ENCODE measurements around the gene TOX3.

The TOX3 gene

GRCh38 chr16:52547004-52547833 is at the start of gene TOX3:
TOX3 (minus strand) TSS chr16:52547143; CDS start chr16:52546723, 420 bp downstream.
- no peak for DNase-seq

GRCh38 chr16:52592778-52593177 is 45.8 kb upstream of the TOX3 start:
- DNase-seq: no peak

- DNase-seq: no peak
Observed at GRCh38 chr16:52591934-52592592, 45.1 kb upstream of the TOX3 start.

GRCh38 chr16:52591471-52591870 is 44.5 kb upstream of the TOX3 start:
- no peak for DNase-seq

- DNase-seq: no peak
Observed at GRCh38 chr16:52586159-52586558, 39.2 kb upstream of the TOX3 start.

- DNase-seq: no peak
Observed at GRCh38 chr16:52584354-52585320, 37.7 kb upstream of the TOX3 start.

- DNase-seq: no peak
Observed at GRCh38 chr16:52581530-52581929, 34.6 kb upstream of the TOX3 start.

- DNase-seq: no peak
Observed at GRCh38 chr16:52580488-52580887, 33.5 kb upstream of the TOX3 start.

GRCh38 chr16:52578829-52579498 is 32.0 kb upstream of the TOX3 start:
- no peak for DNase-seq

- DNase-seq: no peak
Observed at GRCh38 chr16:52578007-52578828, 31.3 kb upstream of the TOX3 start.

- DNase-seq: no peak
Observed at GRCh38 chr16:52577130-52577706, 30.3 kb upstream of the TOX3 start.

- DNase-seq: no peak
Observed at GRCh38 chr16:52573365-52574299, 26.7 kb upstream of the TOX3 start.

GRCh38 chr16:52572656-52573055 is 25.7 kb upstream of the TOX3 start:
- DNase-seq: no peak

- DNase-seq: no peak
Observed at GRCh38 chr16:52570495-52571091, 23.6 kb upstream of the TOX3 start.

GRCh38 chr16:52569701-52570100 is 22.8 kb upstream of the TOX3 start:
- no peak for DNase-seq

- no peak for DNase-seq
Observed at GRCh38 chr16:52568983-52569690, 22.2 kb upstream of the TOX3 start.

GRCh38 chr16:52568495-52568894 is 21.6 kb upstream of the TOX3 start:
- DNase-seq: no peak

- no peak for DNase-seq
Observed at GRCh38 chr16:52567193-52567592, 20.2 kb upstream of the TOX3 start.

Data from stimulated activated CD4-positive, alpha-beta T cell treated with anti-CD3 and anti-CD28 coated beads, Interleukin-4, amount 100 ng/mL, for 4 hours (primary cell).